Heart right ventricle (tissue), 16 donors: Measurements from ENCODE around the gene SHC4. TPM values are rescaled to one million over a fixed set of nuclear protein-coding genes. Genes with fewer than 3 reads are reported as not detected.
A peak's percentile ranks its signal among the peaks of the same experiment; 100 is the strongest.

Source experiments
- ATAC-seq, 8 donors: fragments of 200-7000 bp; cut with Tn5 transposase; one replicate each; pipeline ENCODE4 v1.9.1; 2020; ENCODE audit warnings: mild to moderate bottlenecking in 8 of 8, moderate library complexity in 8 of 8, moderate number of reproducible peaks in 1 of 8
- DNase-seq, 2 donors: peaks; one replicate each; pipeline ENCODE4 v3.0.0-alpha.2; 2020
- H3K27ac ChIP-seq, 10 donors: fragments of 200-600 bp; sonication (generic) in 2 of 10; one replicate each; pipeline versions ENCODE4 v1.5.0 to v1.8.0; 2020 to 2022; ENCODE audit warnings: mild to moderate bottlenecking in 3 of 10
- H3K27me3 ChIP-seq, 7 donors: fragments of 200-600 bp; one replicate each; pipeline ENCODE4 v1.8.0; 2021 to 2022; ENCODE audit warnings: mild to moderate bottlenecking in 2 of 7
- H3K36me3 ChIP-seq, 9 donors: fragments of 200-600 bp; sonication (generic) in 1 of 9; one replicate each; pipeline versions ENCODE4 v1.5.0 to v1.8.0; 2020 to 2022; ENCODE audit warnings: mild to moderate bottlenecking in 2 of 9
- H3K4me1 ChIP-seq, 9 donors: fragments of 200-600 bp; sonication (generic) in 1 of 9; one replicate each; pipeline versions ENCODE4 v1.5.0 to v1.8.0; 2020 to 2022; ENCODE audit warnings: mild to moderate bottlenecking in 4 of 9
- H3K4me3 ChIP-seq, 10 donors: fragments of 200-600 bp; sonication (generic) in 2 of 10; one replicate each; pipeline versions ENCODE4 v1.5.0 to v1.8.0; 2020 to 2022; ENCODE audit warnings: mild to moderate bottlenecking in 7 of 10, moderate library complexity in 2 of 10
- H3K9me3 ChIP-seq, 11 donors: fragments of 200-600 bp in 10 of 11; sonication (generic) in 2 of 11; one replicate each; pipeline versions ENCODE4 v1.5.0 to v1.8.0; 2013 to 2022; ENCODE audit warnings: mild to moderate bottlenecking in 2 of 11, control low read depth in 1 of 11, moderate library complexity in 1 of 11
- CTCF ChIP-seq, 9 donors: fragments of 200-600 bp; sonication (generic) in 2 of 9; IDR thresholded peaks; one replicate each; pipeline versions ENCODE4 v1.5.0 to v1.8.0; 2021 to 2022; ENCODE audit warnings: antibody characterized with exemption in 9 of 9, mild to moderate bottlenecking in 5 of 9, moderate library complexity in 1 of 9
- WGBS, 2 donors: extraction: QIAGEN DNeasy Blood & Tissue Kit; methylation state at CpG; one replicate each; pipeline ENCODE4 v1.1.7; 2013; ENCODE audit warnings: inconsistent platforms in 1 of 2; 5-methylcytosine and 5-hydroxymethylcytosine counted together
- intact Hi-C, 10 donors: fragments of 100-400 bp; cut with DNase I; formaldehyde crosslinking; loops; one replicate each; pipeline versions ENCODE4 v1.11.1 to v1.14.2; 2022
- polyA plus RNA-seq, 2 donors: library from polyadenylated mRNA; stranded (reverse); fragments of 200-250 nt; gene quantifications; one replicate each; pipeline ENCODE4 v1.2.3, GENCODE V29; 2013
- total RNA-seq, 10 donors: library from RNA; stranded (reverse); fragmentation: NEBNext Ultra II Directional in 3 of 10; extraction: Animal tissue kit (Norgen Biotek cat#: 25700) in 3 of 10; gene quantifications; one replicate each; pipeline versions ENCODE4 v1.2.1 to v1.2.4, GENCODE V29; 2021 to 2023
- donor health status: Arrhythmogenic right ventricular cardiomyopathy.
- donor health status: ischemic (EF 13 %, LVEDD 7.1; RV severe dilation, severe dysfunction).
- donor health status: healthy with polysubstance abuse.
- donor health status: DM: no; HTN: yes; CAD: no.
- donor health status: DM: no; HTN: no; CAD: no.
- donor health status: ischemic (EF 25% LVEDD 6.9; RV normal size, moderate dysfunction).
- donor health status: ischemic (EF 25% LVEDD 5.7; RV mildly dilated, moderate dysfunction).
- donor health status: healthy.
- donor health status: DM: yes; HTN: yes; CAD: no.
- donor health status: Ischemic cardiomyopathy.
- donor health status: ischemic (EF 35%, LVEDD 5.7; RV mildly dilated, moderate dysfunction).
- donor health status: nonischemic (EF 11% LVEDD 7.7; RV severe dilation, severe dysfunction).
- donor health status: DM: yes; HTN: yes; CAD: no.
- donor health status: PGD.
- donor health status: ischemic (EF 29% LVEDD 5.4; RV normal size, mild dysfunction).
- donor health status: nonischemic (EF 23%, LVEDD 6.1; RV moderate dilation, normal function).

The SHC4 gene
- total and polyA plus RNA-seq, 12 donors: 1.2 to 4.9 (median 2.2) TPM

- H3K4me3 ChIP-seq: no peak overlapping the region
- TF ChIP-seq CTCF (IDR thresholded peaks at IDR 0.05): no peak
- H3K4me1 ChIP-seq: peaks cover 0 to 7% (median 0%) of the 10 kb centered on the region in 9 donors
- no peaks in the 10 kb centered on the region for H3K36me3 ChIP-seq
- H3K27ac ChIP-seq: no peak overlapping the region
- ATAC-seq (no peak), DNase-seq (no peak)
- no peaks in the 10 kb centered on the region for H3K9me3 ChIP-seq
- intact Hi-C loops: no loop called here
- WGBS, 2 donors: 83 to 84% methylated on average over 10 of the region's 10 CpGs
- no peaks in the 10 kb centered on the region for H3K27me3 ChIP-seq
These were observed 73.2 kb downstream of the SHC4 start for GRCh38 chr15:48890375-48890972.

GRCh38 chr15:48889925-48890324, 73.8 kb downstream of the SHC4 start:
- Histone ChIP-seq H3K4me1 (peaks cover 0 to 7% (median 0%) of the 10 kb centered on the region in 9 donors), H3K27ac (peak overlapping the region in 2 of 10 donors; percentile 39 to 60), H3K9me3 (no peaks in the 10 kb centered on the region), H3K4me3 (no peak overlapping the region), H3K36me3 (no peaks in the 10 kb centered on the region), H3K27me3 (no peaks in the 10 kb centered on the region)
- WGBS, 2 donors: 86 to 93% methylated on average over 3 of the region's 3 CpGs
- intact Hi-C loops: no loop called here
- ATAC-seq (no peak), DNase-seq (no peak)
- no peak for TF ChIP-seq CTCF (IDR thresholded peaks at IDR 0.05)

- peak overlapping the region in 6 of 10 donors; percentile 21 to 60 (median 42) for H3K27ac ChIP-seq
- no peaks in the 10 kb centered on the region for H3K9me3 ChIP-seq
- no peak overlapping the region for H3K4me3 ChIP-seq
- H3K27me3 ChIP-seq: no peaks in the 10 kb centered on the region
- intact Hi-C loops: no loop called here
- H3K4me1 ChIP-seq: peaks cover 0 to 7% (median 0%) of the 10 kb centered on the region in 9 donors
- ATAC-seq (peak in 5 of 8 donors; percentile 17 to 53 (median 35)), DNase-seq (no peak)
- no peaks in the 10 kb centered on the region for H3K36me3 ChIP-seq
- no peak for TF ChIP-seq CTCF (IDR thresholded peaks at IDR 0.05)
- WGBS, 2 donors: 52 to 69% methylated on average over 1 of the region's 1 CpG
These were observed 74.9 kb downstream of the SHC4 start for GRCh38 chr15:48888836-48889235.

GRCh38 chr15:48888191-48888590, 75.5 kb downstream of the SHC4 start:
- Histone ChIP-seq H3K4me3 (no peak overlapping the region), H3K36me3 (no peaks in the 10 kb centered on the region), H3K4me1 (peaks cover 0 to 7% (median 0%) of the 10 kb centered on the region in 9 donors), H3K27ac (no peak overlapping the region), H3K9me3 (no peaks in the 10 kb centered on the region), H3K27me3 (no peaks in the 10 kb centered on the region)
- WGBS, 2 donors: 92 to 94% methylated on average over 4 of the region's 4 CpGs
- DNase-seq (no peak), ATAC-seq (no peak)
- TF ChIP-seq CTCF (IDR thresholded peaks at IDR 0.05): no peak
- intact Hi-C loops: no loop called here
